ENCODE measurements around the gene TMEM61.
"Not testable (repeated sequence)": the region's sequence is repeated elsewhere in the genome, so short reads cannot be mapped to it uniquely, and the experiment has no call there.

Gene TMEM61

GRCh38 chr1:54980528-54981241 is at the start of gene TMEM61:
TMEM61 (plus strand) TSS chr1:54980628; CDS start chr1:54981066, 438 bp downstream.
- Mint-ChIP-seq H3K9me3 (ENCODE audit: low read depth) (no peaks in the 10 kb centered on the region), H3K27ac (no peak within 1 kb of the TSS), H3K4me1 (ENCODE audit: low read depth) (no peaks in the 10 kb centered on the region), H3K36me3 (no peaks in the 10 kb centered on the region), H3K4me3 (no peak within 1 kb of the TSS), H3K27me3 (peaks cover 16% of the 10 kb centered on the region)

- Mint-ChIP-seq H3K27ac (no peak overlapping the region), H3K4me1 (ENCODE audit: low read depth) (no peaks in the 10 kb centered on the region), H3K27me3 (peaks cover 5% of the 10 kb centered on the region), H3K4me3 (no peak overlapping the region), H3K9me3 (ENCODE audit: low read depth) (peaks cover 3% of the 10 kb centered on the region), H3K36me3 (peaks cover 5% of the 10 kb centered on the region)
These were observed 49.1 kb upstream of the TMEM61 start for GRCh38 chr1:54931275-54931840.

DNA sequence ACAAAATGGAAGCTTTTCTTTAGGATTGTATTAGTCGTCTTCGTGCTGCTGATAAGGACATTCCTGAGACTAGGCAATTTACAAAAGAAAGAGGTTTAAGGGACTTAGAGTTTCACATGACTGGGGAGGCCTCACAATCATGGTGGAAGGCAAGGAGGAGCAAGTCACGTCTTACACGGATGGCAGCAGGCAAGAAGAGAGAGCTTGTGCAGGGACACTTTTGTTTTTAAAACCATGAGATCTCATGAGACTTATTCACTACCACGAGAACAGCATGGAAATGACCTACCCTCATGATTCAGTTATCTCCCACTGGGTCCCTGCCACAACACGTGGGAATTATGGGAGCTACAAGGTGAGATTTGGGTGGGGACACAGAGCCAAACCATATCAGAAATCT is 46.3 kb upstream of the TMEM61 start:
- H3K9me3 Mint-ChIP-seq (ENCODE audit: low read depth); H3K27me3 Mint-ChIP-seq; H3K4me1 Mint-ChIP-seq (ENCODE audit: low read depth); H3K4me3 Mint-ChIP-seq; H3K36me3 Mint-ChIP-seq; H3K27ac Mint-ChIP-seq: not testable (repeated sequence)

DNA sequence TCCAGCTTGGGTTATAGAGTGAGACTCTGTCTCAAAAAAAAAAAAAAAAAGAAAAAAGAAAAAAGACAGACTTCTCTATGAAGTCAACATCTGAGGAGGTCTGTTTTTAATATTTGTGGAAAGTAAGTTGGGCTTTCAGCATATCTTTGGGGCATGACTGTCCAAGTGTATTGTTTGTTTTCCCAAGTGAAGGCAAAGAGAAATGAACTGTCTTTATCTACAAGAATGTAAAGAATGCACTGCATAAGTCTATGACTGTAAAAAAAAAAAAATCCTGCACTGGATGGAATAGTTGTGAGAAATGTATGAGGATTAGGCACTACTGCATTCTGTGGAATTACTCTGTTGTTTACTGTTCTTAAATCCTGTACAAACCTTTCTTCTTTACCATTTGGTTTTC is 45.6 kb upstream of the TMEM61 start:
- Mint-ChIP-seq H3K36me3 (peaks cover 5% of the 10 kb centered on the region), H3K9me3 (ENCODE audit: low read depth) (peaks cover 3% of the 10 kb centered on the region), H3K27me3 (peaks cover 7% of the 10 kb centered on the region)

GRCh38 chr1:54936791-54937190 is 43.6 kb upstream of the TMEM61 start:
- H3K27me3 Mint-ChIP-seq: peaks cover 7% of the 10 kb centered on the region
- H3K36me3 Mint-ChIP-seq: peaks cover 5% of the 10 kb centered on the region
- no peaks in the 10 kb centered on the region for H3K9me3 Mint-ChIP-seq (ENCODE audit: low read depth)
- H3K27ac Mint-ChIP-seq: no peak overlapping the region
- no peak overlapping the region for H3K4me3 Mint-ChIP-seq
- H3K4me1 Mint-ChIP-seq (ENCODE audit: low read depth): peaks cover 17% of the 10 kb centered on the region

More for the DNA sequence above, 45.6 kb upstream of the TMEM61 start:
- H3K4me1 Mint-ChIP-seq (ENCODE audit: low read depth): peaks cover 12% of the 10 kb centered on the region
- H3K4me3 Mint-ChIP-seq: no peak overlapping the region
- no peak overlapping the region for H3K27ac Mint-ChIP-seq

DNA sequence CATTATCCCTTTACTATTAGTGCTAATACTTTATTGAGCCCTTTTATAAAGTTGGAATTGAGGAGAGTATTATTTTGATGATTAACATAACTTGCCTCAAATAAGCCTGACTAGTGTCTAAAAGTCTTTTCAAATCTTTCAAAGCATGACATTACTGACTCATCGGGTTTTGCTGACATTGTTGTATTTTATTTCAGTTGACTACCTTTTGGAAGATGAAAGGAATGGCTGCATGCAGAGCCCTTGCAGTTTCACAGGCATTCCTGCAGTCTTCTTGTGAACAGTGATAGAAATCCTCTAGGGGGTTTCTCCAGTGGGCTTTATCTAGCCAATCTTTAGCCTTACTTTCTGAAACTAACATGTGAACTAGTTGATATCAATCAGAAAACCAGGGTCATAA is 43.0 kb upstream of the TMEM61 start:
- Mint-ChIP-seq H3K4me1 (ENCODE audit: low read depth) (peaks cover 17% of the 10 kb centered on the region), H3K27ac (no peak overlapping the region), H3K36me3 (peaks cover 5% of the 10 kb centered on the region), H3K27me3 (peaks cover 7% of the 10 kb centered on the region), H3K9me3 (ENCODE audit: low read depth) (no peaks in the 10 kb centered on the region), H3K4me3 (no peak overlapping the region)

- H3K27me3 Mint-ChIP-seq; H3K36me3 Mint-ChIP-seq; H3K9me3 Mint-ChIP-seq (ENCODE audit: low read depth); H3K27ac Mint-ChIP-seq: not testable (repeated sequence)
- peaks cover 17% of the 10 kb centered on the region for H3K4me1 Mint-ChIP-seq (ENCODE audit: low read depth)
- H3K4me3 Mint-ChIP-seq: peak overlapping the region; percentile 46
These were observed 41.5 kb upstream of the TMEM61 start for GRCh38 chr1:54938955-54939354.

- H3K27me3 Mint-ChIP-seq: peaks cover 4% of the 10 kb centered on the region
- no peak overlapping the region for H3K4me3 Mint-ChIP-seq
- no peaks in the 10 kb centered on the region for H3K9me3 Mint-ChIP-seq (ENCODE audit: low read depth)
- no peaks in the 10 kb centered on the region for H3K36me3 Mint-ChIP-seq
- no peak overlapping the region for H3K27ac Mint-ChIP-seq
- H3K4me1 Mint-ChIP-seq (ENCODE audit: low read depth): peaks cover 19% of the 10 kb centered on the region
These were observed 40.4 kb upstream of the TMEM61 start for GRCh38 chr1:54940042-54940441.

DNA sequence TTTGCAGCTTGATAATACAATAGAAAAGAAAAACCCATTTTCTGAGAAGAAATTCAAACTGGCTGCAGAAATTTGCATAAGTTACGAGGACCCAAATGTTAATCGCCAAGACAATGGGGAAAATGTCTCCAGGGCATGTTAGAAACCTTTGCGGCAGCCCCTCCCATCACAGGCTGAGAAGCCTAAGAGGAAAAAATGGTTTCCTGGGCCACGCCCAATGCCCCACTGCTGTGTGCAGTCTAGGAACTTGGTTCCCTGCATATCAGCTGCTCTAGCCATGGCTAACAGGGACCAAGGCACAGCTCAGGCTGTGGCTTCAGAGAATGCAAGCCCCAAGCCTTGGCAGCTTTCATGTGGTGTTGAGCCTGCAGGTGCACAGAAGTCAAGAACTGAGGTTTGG is 37.5 kb upstream of the TMEM61 start:
- H3K9me3 Mint-ChIP-seq (ENCODE audit: low read depth): no peaks in the 10 kb centered on the region
- H3K4me1 Mint-ChIP-seq (ENCODE audit: low read depth): peaks cover 23% of the 10 kb centered on the region
- no peak overlapping the region for H3K27ac Mint-ChIP-seq

DNA sequence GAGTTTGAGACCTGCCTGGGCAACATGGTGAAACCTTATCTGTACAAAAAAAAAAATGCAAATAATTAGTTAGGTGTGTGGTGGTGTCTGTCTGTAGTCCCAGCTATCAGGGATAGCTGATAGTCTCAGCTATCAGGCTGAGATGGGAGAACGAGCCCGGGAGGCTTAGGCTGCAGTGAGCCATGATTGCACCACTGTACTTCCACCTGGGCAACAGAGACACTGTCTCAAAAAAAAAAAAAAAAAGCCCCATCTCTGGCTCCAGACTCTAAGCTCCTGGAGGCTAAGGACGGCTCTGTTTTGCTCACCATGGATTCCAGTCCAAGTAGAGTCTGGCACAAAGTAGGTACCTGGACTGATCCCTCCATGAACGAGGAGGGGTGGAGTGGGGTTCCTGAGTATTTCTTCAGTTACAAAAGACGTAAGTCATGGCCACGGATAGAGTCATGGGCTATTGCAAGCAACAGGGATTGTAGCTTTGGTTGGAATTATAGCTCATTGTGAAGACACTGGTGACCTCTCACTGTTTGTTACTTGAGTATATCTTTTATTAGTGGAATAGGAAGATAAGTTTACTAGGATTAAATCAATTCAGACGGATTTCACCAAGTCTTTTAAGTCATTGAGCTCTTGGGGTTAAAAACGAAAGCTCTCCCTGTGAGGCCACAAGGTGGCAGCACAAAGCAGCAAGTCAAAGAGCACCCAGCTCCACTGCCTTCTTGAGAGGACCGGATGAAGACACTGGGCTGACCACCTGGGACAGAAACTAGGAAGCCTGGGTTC is 35.6 kb upstream of the TMEM61 start:
- Mint-ChIP-seq H3K4me3 (no peak overlapping the region), H3K27me3 (peaks cover 2% of the 10 kb centered on the region), H3K36me3 (no peaks in the 10 kb centered on the region), H3K9me3 (ENCODE audit: low read depth) (no peaks in the 10 kb centered on the region), H3K4me1 (ENCODE audit: low read depth) (peaks cover 11% of the 10 kb centered on the region), H3K27ac (no peak overlapping the region)

More for the DNA sequence above, 37.5 kb upstream of the TMEM61 start:
- H3K4me3 Mint-ChIP-seq: no peak overlapping the region
- H3K36me3 Mint-ChIP-seq: no peaks in the 10 kb centered on the region
- H3K27me3 Mint-ChIP-seq: peaks cover 2% of the 10 kb centered on the region

GRCh38 chr1:54945393-54945936 is 35.0 kb upstream of the TMEM61 start:
- Mint-ChIP-seq H3K9me3 (ENCODE audit: low read depth) (no peaks in the 10 kb centered on the region), H3K4me3 (no peak overlapping the region), H3K27ac (no peak overlapping the region), H3K4me1 (ENCODE audit: low read depth) (peaks cover 10% of the 10 kb centered on the region), H3K36me3 (no peaks in the 10 kb centered on the region), H3K27me3 (peaks cover 2% of the 10 kb centered on the region)

DNA sequence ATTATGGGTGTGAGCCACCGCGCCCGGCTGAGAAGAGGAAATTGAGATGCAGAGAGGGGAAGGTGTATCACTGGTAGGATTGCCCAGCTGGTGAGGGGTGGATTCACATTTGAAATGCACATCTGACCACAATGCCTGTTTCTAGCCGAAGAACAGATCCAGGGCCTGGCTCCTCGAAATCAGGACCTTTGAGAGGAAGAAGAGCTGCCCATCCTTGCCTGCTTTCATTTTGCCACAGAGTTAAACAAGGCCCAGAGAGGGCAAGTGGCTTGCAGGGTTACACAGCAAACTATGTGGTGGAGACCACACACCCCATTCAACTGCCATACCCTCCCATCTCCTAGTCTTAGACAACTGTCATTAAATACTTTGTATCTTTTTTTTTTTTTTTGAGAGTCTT is 32.9 kb upstream of the TMEM61 start:
- Mint-ChIP-seq H3K27ac (no peak overlapping the region), H3K4me3 (no peak overlapping the region), H3K4me1 (ENCODE audit: low read depth) (peaks cover 9% of the 10 kb centered on the region), H3K27me3 (peaks cover 2% of the 10 kb centered on the region), H3K36me3 (no peaks in the 10 kb centered on the region), H3K9me3 (ENCODE audit: low read depth) (no peaks in the 10 kb centered on the region)

GRCh38 chr1:54949053-54949452 is 31.4 kb upstream of the TMEM61 start:
- Mint-ChIP-seq H3K27ac (no peak overlapping the region), H3K36me3 (no peaks in the 10 kb centered on the region), H3K9me3 (ENCODE audit: low read depth) (no peaks in the 10 kb centered on the region), H3K27me3 (no peaks in the 10 kb centered on the region), H3K4me3 (no peak overlapping the region), H3K4me1 (ENCODE audit: low read depth) (peaks cover 9% of the 10 kb centered on the region)

GRCh38 chr1:54950006-54950368 is 30.4 kb upstream of the TMEM61 start:
- Mint-ChIP-seq H3K9me3 (ENCODE audit: low read depth) (no peaks in the 10 kb centered on the region), H3K27me3 (no peaks in the 10 kb centered on the region), H3K4me3 (no peak overlapping the region), H3K4me1 (ENCODE audit: low read depth) (peaks cover 7% of the 10 kb centered on the region), H3K27ac (no peak overlapping the region), H3K36me3 (no peaks in the 10 kb centered on the region)

Data from activated naive CD8-positive, alpha-beta T cell (primary cell).